Ascending aorta (tissue), 2 donors: Measurements from ENCODE around the gene PEX5L. TPM values are rescaled to one million over a fixed set of nuclear protein-coding genes. Genes with fewer than 3 reads are reported as not detected.

Experiments used
- DNase-seq, 2 donors: peaks; one replicate each; pipeline ENCODE4 v3.0.0-alpha.2; 2019; ENCODE audit warnings: low spot score in 2 of 2
- H3K27ac ChIP-seq, 2 donors: fragments of 200-600 bp; sonication (generic); one replicate each; pipeline ENCODE4 v1.5.1; 2016 to 2017; ENCODE audit warnings: mild to moderate bottlenecking in 1 of 2
- H3K27me3 ChIP-seq: fragments of 200-600 bp; sonication (generic); one replicate; pipeline ENCODE4 v1.5.1; 2017
- H3K36me3 ChIP-seq, 2 donors: fragments of 200-600 bp; sonication (generic); one replicate each; pipeline ENCODE4 v1.5.1; 2016
- H3K4me1 ChIP-seq, 2 donors: fragments of 200-600 bp; sonication (generic); one replicate each; pipeline ENCODE4 v1.5.1; 2016 to 2017; ENCODE audit warnings: mild to moderate bottlenecking in 1 of 2
- H3K4me3 ChIP-seq, 2 donors: fragments of 200-600 bp; sonication (generic); one replicate each; pipeline ENCODE4 v1.5.1; 2016 to 2017; ENCODE audit warnings: mild to moderate bottlenecking in 1 of 2
- H3K9me3 ChIP-seq, 2 donors: fragments of 200-600 bp; sonication (generic); one replicate each; pipeline ENCODE4 v1.5.1; 2016
- intact Hi-C: fragments of 100-400 bp; cut with DNase I; formaldehyde crosslinking; loops from one replicate; pipeline ENCODE4 v1.15.1; 2023
- total RNA-seq: library from RNA; depleted of rRNA; stranded (reverse); fragments of >200 nt; gene quantifications from one replicate; pipeline ENCODE4 v1.1.0, GENCODE V29; 2016
- TF ChIP-seq, protein P1 (sequence below), 3 experiments: fragments of 200-600 bp in 2 of 3; fragments of 450-650 bp in 1 of 3; sonication (generic) in 2 of 3; IDR thresholded peaks; one replicate each; pipeline ENCODE4 v1.5.1; 2016 to 2019; ENCODE audit warnings: antibody characterized with exemption in 3 of 3, mild to moderate bottlenecking in 1 of 3, moderate library complexity in 1 of 3

The PEX5L gene, protein sequence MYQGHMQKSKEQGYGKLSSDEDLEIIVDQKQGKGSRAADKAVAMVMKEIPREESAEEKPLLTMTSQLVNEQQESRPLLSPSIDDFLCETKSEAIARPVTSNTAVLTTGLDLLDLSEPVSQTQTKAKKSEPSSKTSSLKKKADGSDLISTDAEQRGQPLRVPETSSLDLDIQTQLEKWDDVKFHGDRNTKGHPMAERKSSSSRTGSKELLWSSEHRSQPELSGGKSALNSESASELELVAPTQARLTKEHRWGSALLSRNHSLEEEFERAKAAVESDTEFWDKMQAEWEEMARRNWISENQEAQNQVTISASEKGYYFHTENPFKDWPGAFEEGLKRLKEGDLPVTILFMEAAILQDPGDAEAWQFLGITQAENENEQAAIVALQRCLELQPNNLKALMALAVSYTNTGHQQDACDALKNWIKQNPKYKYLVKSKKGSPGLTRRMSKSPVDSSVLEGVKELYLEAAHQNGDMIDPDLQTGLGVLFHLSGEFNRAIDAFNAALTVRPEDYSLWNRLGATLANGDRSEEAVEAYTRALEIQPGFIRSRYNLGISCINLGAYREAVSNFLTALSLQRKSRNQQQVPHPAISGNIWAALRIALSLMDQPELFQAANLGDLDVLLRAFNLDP
- total RNA-seq, result 0.11 TPM

DNA sequence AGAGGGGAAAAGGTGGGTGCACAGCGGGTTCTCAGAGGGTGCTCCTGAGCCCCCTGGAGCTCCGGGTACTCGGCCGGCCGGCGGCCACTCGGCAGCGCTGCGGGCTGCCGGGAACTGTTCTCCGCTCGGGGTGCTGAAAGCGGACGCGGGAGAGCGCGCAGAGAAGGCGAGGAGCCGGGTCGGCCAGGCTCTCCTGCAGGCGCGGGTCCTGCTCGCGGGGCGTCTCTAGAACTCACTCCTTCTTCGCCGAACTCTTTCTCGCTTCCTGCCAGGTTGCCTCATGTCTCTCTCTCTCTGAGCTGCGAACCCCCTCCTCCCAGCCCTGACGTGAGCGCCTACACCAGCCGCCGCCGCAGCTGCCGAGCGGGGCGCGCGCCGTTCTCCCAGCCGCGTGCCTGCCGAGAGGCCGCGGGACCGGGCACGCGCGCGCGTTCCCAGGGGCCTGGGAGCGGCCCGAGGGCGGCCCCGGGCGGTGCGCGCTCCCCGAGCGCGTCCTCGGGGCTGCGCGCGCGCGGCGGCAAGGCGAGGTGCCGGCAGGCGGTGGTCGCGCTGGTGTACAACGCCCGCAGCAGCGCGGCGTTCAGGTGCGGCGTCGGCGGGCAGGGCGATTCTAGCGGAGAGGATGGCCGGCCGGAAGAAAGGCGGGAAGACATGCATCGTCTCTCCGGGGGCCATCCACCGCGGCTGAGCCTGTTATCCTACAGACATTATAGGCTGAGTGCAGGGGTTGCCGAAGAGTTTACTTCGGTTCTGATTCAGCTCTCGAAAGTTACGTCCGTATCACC, at the start of gene PEX5L:
Gene PEX5L, minus strand, starts transcription at position 267 of the 785 bp plus-strand sequence. CDS start 338 bp downstream, outside the sequence.
- no peak within 1 kb of the TSS for H3K27ac ChIP-seq
- DNase-seq, result no peak
- no peaks in the 10 kb centered on the region for H3K4me1 ChIP-seq
- peak within 1 kb of the TSS in 1 of 2 donors; percentile 30 for H3K4me3 ChIP-seq
- TF ChIP-seq, protein P1, sequence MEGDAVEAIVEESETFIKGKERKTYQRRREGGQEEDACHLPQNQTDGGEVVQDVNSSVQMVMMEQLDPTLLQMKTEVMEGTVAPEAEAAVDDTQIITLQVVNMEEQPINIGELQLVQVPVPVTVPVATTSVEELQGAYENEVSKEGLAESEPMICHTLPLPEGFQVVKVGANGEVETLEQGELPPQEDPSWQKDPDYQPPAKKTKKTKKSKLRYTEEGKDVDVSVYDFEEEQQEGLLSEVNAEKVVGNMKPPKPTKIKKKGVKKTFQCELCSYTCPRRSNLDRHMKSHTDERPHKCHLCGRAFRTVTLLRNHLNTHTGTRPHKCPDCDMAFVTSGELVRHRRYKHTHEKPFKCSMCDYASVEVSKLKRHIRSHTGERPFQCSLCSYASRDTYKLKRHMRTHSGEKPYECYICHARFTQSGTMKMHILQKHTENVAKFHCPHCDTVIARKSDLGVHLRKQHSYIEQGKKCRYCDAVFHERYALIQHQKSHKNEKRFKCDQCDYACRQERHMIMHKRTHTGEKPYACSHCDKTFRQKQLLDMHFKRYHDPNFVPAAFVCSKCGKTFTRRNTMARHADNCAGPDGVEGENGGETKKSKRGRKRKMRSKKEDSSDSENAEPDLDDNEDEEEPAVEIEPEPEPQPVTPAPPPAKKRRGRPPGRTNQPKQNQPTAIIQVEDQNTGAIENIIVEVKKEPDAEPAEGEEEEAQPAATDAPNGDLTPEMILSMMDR (IDR thresholded peaks at IDR 0.05), result no peak
- no peaks in the 10 kb centered on the region for H3K9me3 ChIP-seq
- H3K27me3 ChIP-seq, result no peaks in the 10 kb centered on the region
- no peaks in the 10 kb centered on the region for H3K36me3 ChIP-seq
- intact Hi-C loops, result no loop called here

DNA sequence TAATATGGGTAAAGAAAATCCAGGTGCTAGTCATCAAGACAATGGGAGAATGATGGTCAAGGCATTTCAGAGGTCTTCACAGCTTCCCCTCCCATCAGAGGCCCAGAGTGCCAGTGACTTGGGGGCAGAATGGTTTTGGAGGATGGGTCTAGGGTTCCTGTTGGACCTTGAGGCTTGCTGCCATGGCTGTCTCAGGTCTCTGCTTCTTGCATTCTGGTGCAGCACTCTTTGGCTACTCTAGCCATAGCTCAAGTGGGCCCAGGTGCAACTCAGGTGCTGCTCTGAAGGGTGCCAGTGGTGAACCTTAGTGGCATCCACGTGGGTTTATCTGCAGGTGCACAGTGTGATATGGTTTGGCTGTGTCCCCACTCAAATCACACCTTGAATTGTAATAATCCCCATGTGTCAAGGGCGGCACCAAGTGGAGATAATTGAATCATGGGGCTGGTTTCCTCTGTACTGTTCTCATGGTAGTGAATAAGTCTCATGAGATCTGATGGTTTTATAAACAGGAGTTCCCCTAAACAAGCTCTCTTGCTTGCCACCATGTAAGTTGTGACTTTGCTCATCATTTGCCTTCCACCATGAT, 48.5 kb upstream of the PEX5L start:
- no peak for DNase-seq
- Histone ChIP-seq H3K4me1 (no peaks in the 10 kb centered on the region), H3K27me3 (no peaks in the 10 kb centered on the region), H3K4me3 (no peak overlapping the region), H3K36me3 (no peaks in the 10 kb centered on the region), H3K9me3 (no peaks in the 10 kb centered on the region), H3K27ac (no peak overlapping the region)
- intact Hi-C loops, result no loop called here
- TF ChIP-seq, protein P1 (IDR thresholded peaks at IDR 0.05), result no peak

DNA sequence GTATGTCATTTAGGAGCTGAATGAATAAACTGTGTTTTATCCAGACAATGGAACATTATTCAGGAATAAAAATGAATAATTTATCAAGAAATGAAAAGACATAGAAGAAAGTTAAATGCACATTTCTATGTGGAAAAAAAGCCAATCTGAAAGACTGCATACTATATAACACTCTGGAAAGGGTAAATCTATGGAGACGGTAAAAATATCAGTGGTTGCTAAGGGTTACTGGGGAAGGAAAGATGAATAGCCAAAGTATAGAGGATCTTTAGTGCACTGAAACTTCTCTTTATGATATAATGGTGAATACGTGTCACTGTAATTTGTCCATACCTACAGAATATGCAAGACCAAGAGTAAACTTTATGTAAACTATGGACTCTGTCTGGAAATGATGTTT, 46.0 kb upstream of the PEX5L start:
- Histone ChIP-seq H3K27ac (no peak overlapping the region), H3K4me3 (no peak overlapping the region), H3K4me1 (no peaks in the 10 kb centered on the region), H3K9me3 (no peaks in the 10 kb centered on the region), H3K36me3 (no peaks in the 10 kb centered on the region), H3K27me3 (no peaks in the 10 kb centered on the region)
- intact Hi-C loops, result no loop called here
- DNase-seq, result no peak
- TF ChIP-seq, protein P1 (IDR thresholded peaks at IDR 0.05), result no peak

DNA sequence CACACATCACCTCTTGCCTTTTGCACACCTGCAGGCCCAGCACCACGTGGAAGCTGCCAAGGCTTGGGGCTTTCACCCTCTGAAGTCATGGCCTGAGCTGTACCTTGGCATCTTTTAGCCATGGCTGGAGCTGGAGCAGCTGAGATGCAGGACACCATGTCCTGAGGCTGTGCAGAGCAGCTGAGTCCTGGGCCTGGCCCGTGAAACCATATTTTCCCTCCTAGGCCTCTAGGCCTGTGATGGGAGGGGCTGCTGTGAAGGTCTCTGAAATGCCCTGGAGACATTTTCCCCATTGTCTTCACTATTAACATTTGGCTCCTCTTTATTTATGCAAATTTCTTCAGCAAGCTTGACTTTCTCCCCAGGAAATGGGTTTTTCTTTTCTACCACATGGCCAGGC, 41.9 kb upstream of the PEX5L start:
- Histone ChIP-seq H3K27ac (no peak overlapping the region), H3K36me3 (no peaks in the 10 kb centered on the region), H3K4me3 (no peak overlapping the region), H3K4me1 (no peaks in the 10 kb centered on the region), H3K9me3 (no peaks in the 10 kb centered on the region), H3K27me3 (no peaks in the 10 kb centered on the region)
- intact Hi-C loops, result no loop called here
- DNase-seq, result no peak
- TF ChIP-seq, protein P1 (IDR thresholded peaks at IDR 0.05), result no peak

DNA sequence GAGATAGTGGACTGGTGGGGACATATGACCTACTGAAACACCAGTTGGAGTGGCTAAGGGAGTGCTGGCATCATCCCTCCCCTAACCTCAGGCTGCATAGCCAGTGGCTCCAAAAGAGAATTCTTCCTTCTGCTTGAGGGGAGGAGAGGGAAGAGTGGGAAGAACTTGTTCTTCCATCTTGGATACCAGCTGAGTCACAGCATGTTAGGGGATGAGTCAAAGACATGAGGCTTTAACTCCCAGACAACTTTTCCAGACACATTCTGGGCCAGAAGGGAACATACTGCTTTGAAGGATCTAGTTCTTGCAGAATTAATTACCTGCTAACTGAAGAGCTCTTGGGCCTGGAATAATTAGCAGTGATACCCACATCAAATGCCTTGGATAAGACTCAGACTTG, 36.8 kb upstream of the PEX5L start:
- TF ChIP-seq, protein P1 (IDR thresholded peaks at IDR 0.05), result no peak
- no peaks in the 10 kb centered on the region for H3K36me3 ChIP-seq
- intact Hi-C loops, result no loop called here
- no peak overlapping the region for H3K27ac ChIP-seq
- H3K4me3 ChIP-seq, result no peak overlapping the region
- no peaks in the 10 kb centered on the region for H3K27me3 ChIP-seq
- no peak for DNase-seq
- no peaks in the 10 kb centered on the region for H3K9me3 ChIP-seq
- no peaks in the 10 kb centered on the region for H3K4me1 ChIP-seq
